COLO668 (cell line): ENCODE data around the gene PLBD2.
A peak's percentile ranks its signal among the peaks of the same experiment; 100 is the strongest.

Source experiments
- DNase-seq: peaks from one replicate; lab custom pipeline; 2025; ENCODE audit not compliant: unreplicated experiment; lab: John Stamatoyannopoulos, UW

The PLBD2 gene

DNA sequence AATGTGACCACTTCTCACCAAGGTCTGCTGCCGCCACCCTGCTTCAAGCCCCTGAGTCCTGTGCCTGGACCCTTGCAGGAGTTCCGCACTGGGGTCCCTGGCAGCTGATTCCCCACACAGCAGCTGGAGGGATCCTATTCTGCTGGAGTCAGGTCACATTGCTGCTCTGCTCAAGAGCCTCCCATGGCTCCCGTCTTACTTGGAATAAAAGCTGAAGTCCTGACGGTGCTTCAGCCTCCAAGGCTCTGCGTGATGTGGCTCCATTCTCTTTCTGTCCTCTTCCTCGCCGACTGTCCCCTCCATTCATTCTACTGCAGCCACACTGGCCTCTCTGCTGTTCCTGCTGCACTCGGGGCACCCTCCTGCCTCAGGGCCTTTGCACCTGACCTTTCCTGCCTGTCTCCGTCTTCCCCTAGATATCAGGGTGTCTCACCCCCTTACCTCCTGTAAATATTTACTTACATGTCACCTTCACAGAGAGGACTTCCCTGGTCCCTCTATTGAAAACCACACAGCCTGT lies 56.2 kb downstream of the PLBD2 start:
- DNase-seq, result no peak

DNA sequence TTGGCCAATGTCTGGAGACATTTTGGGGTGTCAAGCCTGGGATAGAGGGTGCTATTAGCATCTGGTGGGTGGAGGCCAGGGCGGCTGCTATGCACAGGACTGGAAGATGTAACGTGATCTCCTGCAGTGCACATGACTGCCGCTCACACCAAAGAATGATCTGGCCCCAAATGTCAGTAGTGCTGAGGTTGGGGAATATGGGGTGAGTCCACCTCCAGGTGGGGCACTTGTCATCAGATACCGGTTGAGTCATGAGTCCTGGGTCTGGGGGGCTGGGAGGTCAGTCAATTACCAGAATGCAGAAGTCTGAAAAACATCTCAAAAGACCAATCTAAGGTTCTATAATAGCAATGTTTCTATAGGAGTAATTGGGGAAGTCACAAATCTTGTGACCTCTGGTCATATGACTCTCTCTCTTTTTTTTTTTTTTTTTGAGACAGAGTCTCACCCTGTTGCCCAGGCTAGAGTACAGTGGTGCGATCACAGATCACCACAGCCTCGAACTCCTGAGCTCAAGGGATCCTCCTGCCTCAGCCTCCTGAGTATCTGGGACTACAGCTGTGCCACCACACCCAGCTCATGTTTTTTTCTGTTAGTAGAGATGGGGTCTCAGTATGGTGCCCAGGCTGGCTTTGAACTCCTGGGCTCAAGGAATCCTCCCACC lies 57.8 kb downstream of the PLBD2 start:
- no peak for DNase-seq

DNA sequence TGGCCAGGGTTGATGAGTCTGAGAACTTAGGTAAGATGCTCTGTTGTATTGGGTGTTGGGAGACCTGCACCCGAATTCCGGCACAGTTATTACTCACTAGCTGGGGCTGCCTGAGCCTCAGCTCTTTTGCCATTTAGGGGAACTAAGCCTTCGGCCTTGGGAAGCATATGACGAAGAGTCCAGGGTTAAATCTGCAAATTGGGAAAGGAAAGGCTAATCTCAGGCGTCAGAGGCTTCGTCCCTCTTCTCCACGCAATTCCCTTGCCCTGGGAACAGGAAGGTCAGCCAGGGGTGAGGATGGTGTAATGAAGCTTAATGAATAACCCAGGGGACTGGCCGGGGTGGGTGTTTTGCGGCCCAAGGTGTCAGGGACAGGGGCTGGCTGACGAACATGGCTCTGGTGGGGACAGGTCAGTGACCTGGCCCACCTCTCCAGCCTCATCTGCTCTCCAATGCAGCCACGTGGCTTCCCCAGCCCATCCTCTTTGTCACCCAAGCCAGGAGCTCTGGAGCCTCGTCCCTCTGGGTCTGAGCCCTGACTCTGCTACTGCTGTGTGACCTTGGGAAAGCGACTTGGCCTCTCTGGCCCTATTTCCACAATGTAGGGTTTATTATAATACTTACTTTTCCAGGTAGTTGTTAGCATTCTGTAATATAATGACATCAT lies 60.0 kb downstream of the PLBD2 start:
- no peak for DNase-seq

DNA sequence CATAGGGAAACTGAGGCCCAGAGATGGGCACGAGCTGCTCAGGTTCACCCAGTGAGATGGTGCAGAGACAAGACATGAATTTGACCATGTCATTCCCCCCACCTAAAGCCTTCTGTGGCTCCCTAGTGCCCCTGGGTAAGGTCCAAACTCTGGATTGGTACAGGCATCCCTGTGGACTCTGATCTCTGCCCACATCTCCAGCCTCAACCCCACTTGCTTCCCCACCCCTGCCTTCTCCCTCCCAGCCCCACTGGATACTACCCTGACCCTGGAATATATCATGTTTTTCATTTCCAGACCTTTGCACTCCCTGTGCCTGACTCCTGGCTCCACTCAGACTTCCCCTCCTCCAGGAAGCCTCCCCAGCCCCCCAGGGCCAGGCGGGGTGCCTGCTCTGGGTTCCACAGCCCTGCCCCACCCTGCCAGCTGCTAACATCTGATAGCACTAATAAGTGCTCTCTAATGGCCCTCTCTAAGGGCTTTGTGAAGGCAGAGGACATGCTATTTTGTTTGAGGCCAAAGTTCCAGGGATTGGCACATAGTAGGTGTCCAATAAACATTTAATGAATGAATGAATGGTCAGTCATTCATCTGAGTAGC lies 62.7 kb downstream of the PLBD2 start:
- DNase-seq, result no peak

DNA sequence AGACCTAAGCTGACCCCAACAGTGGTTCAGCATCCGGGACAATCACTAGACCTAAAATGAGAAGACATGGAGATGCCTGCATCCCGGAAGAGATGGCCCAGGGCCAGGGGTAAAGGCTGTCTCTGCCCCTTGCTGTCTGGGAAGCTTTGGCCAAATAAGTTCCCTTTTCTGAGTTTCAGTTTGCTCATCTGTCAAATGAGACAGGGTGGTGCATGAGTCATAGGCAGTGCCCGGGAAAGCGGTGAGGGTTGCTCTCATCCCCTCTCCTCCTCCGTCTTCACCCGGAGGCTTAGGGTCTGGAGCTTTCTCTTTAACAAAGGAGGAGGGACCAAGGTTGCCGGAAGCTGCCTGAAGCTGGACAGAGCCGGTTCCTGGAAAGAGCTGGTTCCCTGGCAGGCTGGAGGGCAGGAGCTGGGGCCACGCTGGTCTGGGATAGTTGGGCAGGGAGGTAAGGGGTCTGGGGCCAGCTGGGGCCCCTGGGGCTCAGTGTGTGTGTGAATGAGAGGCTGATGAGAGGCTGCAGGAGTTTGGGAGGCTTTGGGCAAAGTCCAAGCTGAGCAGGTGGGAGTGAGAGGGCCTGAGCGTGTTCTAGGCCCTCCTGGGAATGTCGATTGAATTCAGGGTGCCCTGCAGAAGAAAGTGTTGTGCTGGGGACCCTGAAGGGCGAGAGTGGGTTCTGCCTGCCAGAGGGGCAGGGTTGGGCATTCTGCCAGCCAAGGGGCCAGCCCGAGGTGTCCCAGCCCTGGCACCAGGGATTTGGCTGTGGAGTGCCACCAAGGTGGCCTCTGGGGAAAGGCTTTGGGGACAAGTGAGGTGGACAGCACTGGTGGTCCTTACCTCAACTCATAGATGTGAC lies 63.9 kb downstream of the PLBD2 start, which contains the start of gene SDSL:
Gene SDSL (plus strand): TSS at position 351 of the 856 bp plus-strand sequence. CDS start 5,603 bp downstream, outside the sequence.
- peak; percentile 73 for DNase-seq

DNA sequence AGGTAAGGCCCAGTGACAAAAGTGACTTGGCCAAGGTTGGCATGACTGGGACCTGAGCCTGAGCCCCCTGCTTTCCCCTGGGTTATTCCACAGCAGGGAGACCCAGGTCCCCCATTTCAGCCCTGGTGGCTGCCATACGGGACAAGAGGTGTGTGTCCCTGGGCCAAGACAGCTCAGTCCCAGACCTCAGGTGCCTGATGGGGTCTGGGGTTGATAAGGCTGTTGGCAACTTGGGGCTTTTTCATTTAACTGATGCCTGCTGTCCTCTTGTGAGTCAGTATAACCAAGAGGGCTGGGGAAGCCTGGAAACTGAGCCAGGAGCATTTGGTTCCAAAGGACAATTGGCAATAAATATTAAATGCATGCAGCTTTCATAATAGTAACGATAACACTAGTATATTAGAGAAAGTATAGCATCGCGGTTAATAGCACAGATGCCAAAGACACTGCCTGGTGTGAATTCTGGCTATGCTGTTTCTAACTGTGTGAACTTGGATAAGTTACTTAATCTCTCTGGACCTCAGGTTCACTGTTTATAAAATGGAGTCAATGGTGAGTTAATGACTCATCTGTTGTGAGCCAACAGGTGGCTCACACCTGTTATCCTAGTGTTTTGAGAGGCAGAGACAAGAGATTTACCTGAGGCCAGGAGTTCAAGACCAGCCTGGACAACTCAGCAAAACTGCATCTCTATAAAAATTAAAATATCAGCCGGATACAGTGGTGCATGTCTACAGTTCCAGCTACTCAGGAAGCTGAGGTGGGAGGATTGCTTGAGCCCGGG lies 64.7 kb downstream of the PLBD2 start:
- DNase-seq, result no peak

DNA sequence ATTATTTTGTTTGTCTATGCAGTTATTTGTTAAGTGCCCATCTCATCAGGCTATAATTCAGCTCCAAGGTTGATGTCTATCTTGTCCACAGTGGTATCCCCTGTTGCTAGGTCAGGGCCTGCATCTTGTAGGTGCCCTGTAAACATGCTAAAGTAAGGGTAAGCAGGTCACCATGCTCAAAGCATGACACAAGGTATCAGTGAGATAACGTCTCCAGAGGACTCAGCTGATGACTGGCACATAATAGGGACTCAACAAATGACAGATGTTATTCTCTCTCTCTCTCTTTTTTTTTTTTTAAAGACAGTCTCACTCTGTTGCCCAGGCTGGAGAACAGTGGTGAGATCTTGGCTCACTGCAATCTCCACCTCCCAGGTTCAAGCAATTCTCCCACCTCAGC lies 66.1 kb downstream of the PLBD2 start:
- no peak for DNase-seq

DNA sequence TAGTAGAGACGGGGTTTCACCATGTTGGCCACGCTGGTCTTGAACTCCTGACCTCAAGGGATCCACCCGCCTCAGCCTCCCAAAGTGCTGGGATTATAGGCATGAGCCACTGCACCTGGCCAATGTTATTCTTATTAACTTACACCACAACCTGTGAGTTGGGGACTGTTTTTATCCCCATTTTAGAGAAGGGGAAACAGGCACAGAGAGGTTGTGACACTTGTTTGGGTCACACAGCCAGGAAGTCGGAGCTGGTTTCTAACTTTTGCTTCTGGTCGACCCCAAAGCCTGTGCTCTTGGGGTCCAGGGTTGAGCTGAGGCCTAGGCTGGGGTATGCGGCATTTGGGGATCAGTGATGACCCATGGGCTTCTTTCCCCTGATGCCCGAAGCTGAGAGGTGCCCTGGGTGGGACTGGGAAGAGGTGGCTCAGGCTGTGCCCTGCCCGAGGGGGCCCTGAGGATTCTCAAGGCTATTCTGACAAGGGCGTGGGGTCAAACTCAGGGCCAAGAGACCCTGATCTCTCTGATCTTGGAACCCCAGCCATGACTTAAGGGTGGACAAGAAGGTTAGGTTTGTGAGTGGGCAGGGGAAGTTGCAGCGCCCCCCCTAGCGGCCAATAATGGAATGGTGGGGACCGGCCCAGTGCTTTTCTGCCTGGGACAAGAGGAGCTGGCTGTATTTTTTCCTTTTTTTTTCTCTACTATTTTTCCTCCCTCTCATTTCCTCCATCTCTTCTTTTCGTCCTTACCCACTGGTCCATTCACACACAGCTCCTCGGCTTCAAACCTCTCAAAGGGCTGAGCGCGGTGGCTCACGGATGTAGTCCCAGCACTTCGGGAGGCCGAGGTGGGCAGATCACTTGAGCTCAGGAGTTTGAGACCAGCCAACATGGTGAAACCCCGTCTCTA lies 66.8 kb downstream of the PLBD2 start:
- DNase-seq, result peak; percentile 34

DNA sequence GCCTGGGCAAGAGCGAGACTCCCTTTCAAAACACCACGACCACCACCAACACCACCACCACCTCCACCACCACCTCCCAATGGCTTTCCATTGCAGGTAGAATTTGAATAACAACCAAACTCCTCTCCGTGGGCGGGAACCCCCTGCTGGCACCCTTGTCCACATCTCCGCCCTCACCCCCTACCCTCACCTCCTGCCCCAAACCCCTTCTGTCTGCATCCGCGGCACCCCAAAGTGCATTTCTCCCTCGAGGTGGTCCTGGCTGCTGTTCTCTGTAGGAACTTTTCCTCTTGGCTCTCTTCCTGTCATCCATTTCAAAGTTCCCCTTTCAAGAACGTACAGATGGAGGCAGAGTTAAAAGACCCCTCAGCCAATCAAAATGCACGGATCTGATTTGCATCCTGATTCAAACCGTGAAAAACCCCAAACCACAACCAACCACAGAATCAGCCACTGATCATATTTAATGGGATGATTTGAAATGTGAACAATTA lies 67.6 kb downstream of the PLBD2 start:
- DNase-seq, result no peak

DNA sequence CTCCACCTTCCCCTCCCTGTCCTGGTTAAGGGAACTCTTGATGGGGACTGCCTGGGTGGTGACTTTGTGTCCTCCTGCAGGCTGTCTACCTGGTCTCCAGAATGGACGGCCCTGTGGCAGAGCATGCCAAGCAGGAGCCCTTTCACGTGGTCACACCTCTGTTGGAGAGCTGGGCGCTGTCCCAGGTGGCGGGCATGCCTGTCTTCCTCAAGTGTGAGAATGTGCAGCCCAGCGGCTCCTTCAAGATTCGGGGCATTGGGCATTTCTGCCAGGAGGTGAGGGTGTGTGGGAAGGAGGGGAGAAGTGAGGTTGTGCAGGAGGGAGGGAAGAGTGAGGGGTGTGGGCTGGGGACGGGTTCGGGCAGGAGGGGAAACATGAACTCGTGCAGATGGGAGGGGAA lies 69.5 kb downstream of the PLBD2 start:
- DNase-seq, result no peak

DNA sequence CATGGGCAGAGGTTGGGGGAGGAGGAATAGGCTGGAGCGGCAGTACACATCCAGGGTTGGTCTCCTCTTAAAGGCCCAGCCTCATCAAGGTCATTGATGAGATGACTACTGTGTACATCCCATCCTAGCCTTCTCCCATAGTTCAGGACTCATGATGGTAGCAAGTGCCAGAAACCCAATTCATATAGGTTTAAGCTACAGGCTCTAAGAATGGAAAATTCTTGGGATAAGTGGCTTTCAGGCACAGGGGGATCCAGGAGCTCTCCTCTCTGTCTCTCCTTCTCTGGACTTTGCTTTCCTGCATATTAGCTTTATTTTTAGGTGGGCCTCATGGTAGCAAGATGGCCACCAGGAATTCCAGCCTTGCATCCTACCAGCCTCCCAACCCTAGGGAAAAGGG lies 70.1 kb downstream of the PLBD2 start:
- no peak for DNase-seq

DNA sequence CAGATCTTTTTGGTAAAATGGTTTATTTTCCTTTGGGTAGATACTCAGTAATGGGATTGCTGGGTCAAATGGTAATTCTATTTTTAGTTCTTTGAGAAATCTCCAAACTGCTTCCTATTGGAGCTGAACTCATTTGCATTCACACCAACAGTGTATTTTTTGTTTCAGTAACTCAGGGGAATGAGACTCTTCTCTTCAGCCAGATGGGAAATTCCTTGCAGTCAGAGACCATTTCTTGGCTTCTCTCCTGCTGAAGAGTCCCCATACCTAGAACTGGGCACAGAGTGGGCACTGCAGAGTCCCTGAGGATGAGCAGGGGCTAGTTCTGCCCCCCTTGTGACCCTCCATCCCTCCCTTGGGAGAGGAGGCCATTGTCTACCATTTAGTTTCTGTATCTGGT lies 74.6 kb downstream of the PLBD2 start:
- no peak for DNase-seq

DNA sequence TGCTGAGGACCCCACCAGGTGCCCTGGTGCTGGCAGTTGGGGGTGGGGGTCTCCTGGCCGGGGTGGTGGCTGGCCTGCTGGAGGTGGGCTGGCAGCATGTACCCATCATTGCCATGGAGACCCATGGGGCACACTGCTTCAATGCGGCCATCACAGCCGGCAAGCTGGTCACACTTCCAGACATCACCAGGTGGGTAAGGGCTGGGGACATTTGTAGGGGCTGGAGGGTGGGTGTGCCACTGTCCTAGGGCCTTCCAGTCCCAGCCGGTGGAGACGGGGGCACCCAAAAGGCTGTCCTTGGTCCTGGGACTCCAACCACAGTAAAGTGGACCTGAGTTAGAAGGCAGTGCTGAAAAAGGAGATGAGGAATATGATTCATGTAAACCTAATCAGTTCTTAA lies 77.0 kb downstream of the PLBD2 start:
- no peak for DNase-seq

DNA sequence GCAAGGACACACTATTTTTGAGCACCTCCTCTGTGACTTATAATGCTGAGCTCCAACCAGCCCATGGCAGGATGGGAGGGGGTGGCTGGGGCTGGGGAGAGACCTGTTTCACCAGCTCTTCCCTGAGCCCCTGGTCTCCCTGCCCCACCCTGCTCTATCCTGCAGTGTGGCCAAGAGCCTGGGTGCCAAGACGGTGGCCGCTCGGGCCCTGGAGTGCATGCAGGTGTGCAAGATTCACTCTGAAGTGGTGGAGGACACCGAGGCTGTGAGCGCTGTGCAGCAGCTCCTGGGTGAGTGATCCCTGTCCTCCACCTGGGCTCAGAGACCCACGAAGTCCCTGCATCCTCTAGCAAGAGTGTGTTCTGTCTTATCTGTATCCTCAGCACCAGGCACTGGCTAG lies 78.2 kb downstream of the PLBD2 start:
- DNase-seq, result no peak

DNA sequence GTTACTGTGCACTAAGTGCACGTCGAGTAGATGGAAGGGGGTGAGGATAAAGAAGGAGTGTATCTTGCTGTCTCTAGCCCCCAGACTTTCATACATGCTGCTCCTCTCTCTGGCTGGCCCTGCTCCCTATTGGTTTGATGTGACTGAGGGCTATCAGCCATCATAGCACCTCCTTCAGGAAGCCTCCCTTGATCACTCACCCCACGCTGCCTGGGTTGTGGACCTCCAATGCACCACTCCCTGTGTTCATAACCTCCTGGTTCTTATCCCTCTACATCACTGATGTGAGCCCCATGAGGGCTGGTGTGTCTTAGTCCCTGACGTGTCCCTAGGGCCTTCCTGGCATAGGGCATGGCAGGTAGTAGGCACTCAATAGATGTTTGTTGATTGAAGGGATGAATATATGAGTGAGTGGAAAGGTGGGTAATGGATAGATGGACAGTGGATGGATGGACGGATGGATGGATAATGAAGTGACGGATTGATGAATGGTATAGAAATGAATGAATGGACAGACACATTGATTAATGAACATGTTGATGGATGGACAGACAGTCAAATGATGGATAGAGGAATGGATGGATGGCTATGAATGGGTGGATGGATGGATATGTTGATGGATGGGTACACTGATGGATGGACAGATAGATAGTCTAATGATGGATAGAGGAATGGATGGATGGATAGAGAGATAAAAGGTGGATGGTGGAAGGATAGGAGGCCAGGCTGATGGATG lies 78.8 kb downstream of the PLBD2 start:
- DNase-seq, result no peak

DNA sequence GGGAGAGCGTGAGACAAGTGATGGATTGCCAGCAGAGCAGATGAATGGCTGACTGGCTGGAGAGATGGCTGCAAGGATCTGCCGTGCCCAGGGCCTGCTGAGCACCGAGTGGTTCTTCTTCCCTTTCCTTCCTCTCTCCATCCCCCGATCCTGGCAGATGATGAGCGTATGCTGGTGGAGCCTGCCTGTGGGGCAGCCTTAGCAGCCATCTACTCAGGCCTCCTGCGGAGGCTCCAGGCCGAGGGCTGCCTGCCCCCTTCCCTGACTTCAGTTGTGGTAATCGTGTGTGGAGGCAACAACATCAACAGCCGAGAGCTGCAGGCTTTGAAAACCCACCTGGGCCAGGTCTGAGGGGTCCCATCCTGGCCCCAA lies 79.3 kb downstream of the PLBD2 start:
- no peak for DNase-seq

DNA sequence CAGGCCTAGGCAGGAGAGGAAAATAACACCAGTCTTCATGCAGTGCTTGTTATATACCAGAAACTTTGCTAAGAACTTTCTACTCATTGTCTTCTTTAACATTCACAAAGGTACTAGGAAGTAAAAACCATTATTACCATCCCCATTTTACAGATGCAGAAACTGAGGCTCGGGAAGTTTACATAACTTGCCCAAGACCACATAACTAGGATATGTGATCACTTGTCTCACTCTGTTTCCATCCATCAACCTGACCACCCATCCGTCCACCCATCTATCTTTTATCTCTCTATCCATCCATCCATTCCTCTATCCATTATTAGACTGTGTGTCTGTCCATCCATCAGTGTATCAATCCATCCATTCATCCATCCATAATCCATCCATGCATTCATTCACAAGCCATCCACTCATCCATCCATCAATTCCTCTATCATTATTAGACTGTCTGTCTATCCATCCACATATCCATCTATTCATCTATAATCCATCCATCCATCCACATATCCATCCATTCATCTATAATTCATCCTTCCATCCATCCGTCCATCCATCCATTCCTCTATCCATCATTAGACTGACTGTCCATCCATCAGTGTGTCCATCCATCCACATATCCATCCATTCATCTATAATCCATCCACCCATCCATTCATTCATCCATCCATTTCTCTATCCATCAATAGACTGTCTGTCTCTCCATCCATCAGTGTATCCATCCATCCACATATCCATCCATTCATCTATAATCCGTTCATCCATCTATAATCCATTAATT lies 80.3 kb downstream of the PLBD2 start:
- no peak for DNase-seq

DNA sequence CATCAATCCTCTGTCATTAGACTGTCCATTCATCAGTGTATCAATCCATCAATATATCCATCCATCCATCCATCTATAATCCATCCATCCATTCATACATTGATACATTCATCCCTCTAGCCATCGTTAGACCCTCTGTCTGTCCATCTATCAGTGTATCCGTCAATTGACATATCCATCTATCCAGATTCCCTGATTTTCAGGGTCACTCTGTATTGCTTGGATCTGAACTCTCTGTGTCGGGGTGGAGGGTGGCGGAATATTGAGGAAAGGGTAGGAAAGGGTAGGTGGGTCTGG lies 80.9 kb downstream of the PLBD2 start:
- DNase-seq, result no peak
